ENCODE measurements around the gene RNF187. TPM values are rescaled to one million over a fixed set of nuclear protein-coding genes. Genes with fewer than 3 reads are reported as not detected.

The RNF187 gene
- total RNA-seq, 2 experiments from 2014 or later = 114 to 155 TPM

- ChIA-PET POLR2A (interaction anchor here (1.9 kb wide), 1 partner anchor 8 kb away, joined by 4 read pairs; no protein-coding TSS in a partner anchor), CTCF (interaction anchor here (0.7 to 2.7 kb wide), 6 partner anchors 11 to 56 kb away, joined by 3 to 16 read pairs (median 5); a partner anchor contains a TSS)
- Mint-ChIP-seq H3K27me3 (peaks cover 7% of the 10 kb centered on the region), H3K36me3 (ENCODE audit: low read depth) (no peaks in the 10 kb centered on the region), H3K9me3 (ENCODE audit: low read depth) (no peaks in the 10 kb centered on the region), H3K27ac (no peak overlapping the region), H3K4me3 (no peak overlapping the region), H3K4me1 (peaks cover 14% of the 10 kb centered on the region)
- no peak for ATAC-seq
- no peak for DNase-seq
- intact Hi-C loops (cut with DNase I, micrococcal nuclease) = no loop called here
Measured at GRCh38 chr1:228471154-228471761, 15.9 kb upstream of the RNF187 start.

DNA sequence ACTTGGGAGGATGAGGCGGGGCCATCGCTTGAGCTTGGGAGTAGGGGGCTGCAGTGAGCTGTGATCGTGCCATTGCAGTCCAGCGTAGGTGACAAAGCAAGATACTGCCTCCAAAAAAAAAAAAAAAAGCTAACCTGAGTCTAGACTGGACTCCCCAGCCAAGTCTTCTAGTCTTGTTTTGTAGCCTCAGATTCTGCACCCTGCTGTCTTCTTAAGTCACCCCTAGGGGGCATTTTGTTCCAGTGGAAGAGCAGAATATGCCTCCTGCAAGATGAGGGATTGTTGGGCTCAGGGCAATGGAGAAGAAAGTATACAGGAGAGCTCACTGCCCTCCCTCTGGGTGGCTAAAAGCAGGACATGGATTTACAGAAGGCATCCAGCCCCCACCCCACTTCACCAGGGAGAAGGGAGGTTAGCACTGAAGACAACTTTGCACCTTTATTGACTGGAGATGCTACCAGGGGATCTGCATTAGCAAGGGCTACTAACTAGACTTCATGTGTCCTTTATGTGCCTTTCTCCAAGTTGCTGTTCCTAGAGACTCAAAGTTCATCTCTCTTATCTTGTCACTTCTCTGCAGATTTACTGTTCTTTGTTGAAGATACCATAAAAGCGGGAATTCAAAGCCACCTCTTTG is 15.3 kb upstream of the RNF187 start:
- peak; percentile 28 for DNase-seq
- Mint-ChIP-seq H3K36me3 (ENCODE audit: low read depth) (no peaks in the 10 kb centered on the region), H3K4me1 (peaks cover 8% of the 10 kb centered on the region), H3K27ac (no peak overlapping the region), H3K9me3 (ENCODE audit: low read depth) (no peaks in the 10 kb centered on the region), H3K4me3 (no peak overlapping the region), H3K27me3 (peaks cover 7% of the 10 kb centered on the region)
- CTCF ChIA-PET = interaction anchor here (0.7 to 2.9 kb wide), 8 partner anchors 11 to 57 kb away, joined by 3 to 16 read pairs (median 5); partner anchors contain the start of gene RNF187
- intact Hi-C loops (cut with DNase I, micrococcal nuclease) = loop anchor here in 1 of 2 experiments (2.0 kb wide), 2 partner anchors 29 to 43 kb away; no protein-coding TSS in a partner anchor
- peak; percentile 86 for ATAC-seq
- POLR2A ChIA-PET = interaction anchor here (1.9 kb wide), 1 partner anchor 8 kb away, joined by 4 read pairs; no protein-coding TSS in a partner anchor

- no peaks in the 10 kb centered on the region for H3K9me3 Mint-ChIP-seq (ENCODE audit: low read depth)
- peaks cover 8% of the 10 kb centered on the region for H3K4me1 Mint-ChIP-seq
- no peak overlapping the region for H3K4me3 Mint-ChIP-seq
- intact Hi-C loops (cut with DNase I, micrococcal nuclease) = loop anchor here in 1 of 2 experiments (2.0 kb wide), 2 partner anchors 28 to 42 kb away; no protein-coding TSS in a partner anchor
- no peak for DNase-seq
- no peaks in the 10 kb centered on the region for H3K36me3 Mint-ChIP-seq (ENCODE audit: low read depth)
- no peak overlapping the region for H3K27ac Mint-ChIP-seq
- CTCF ChIA-PET = interaction anchor here (0.7 to 2.9 kb wide), 5 partner anchors 8 to 28 kb away, joined by 3 to 16 read pairs (median 7); partner anchors contain the start of gene RNF187
- H3K27me3 Mint-ChIP-seq = peaks cover 7% of the 10 kb centered on the region
- ATAC-seq = peak; percentile 59
- POLR2A ChIA-PET = interaction anchor here (1.5 to 1.9 kb wide), 2 partner anchors 8 to 9 kb away, joined by 4 to 5 read pairs; no protein-coding TSS in a partner anchor
Measured at GRCh38 chr1:228472655-228473054, 14.5 kb upstream of the RNF187 start.

GRCh38 chr1:228474507-228474906 is 12.7 kb upstream of the RNF187 start:
- Mint-ChIP-seq H3K9me3 (ENCODE audit: low read depth) (no peaks in the 10 kb centered on the region), H3K36me3 (ENCODE audit: low read depth) (no peaks in the 10 kb centered on the region), H3K27ac (no peak overlapping the region), H3K4me1 (peaks cover 19% of the 10 kb centered on the region), H3K4me3 (no peak overlapping the region), H3K27me3 (peaks cover 5% of the 10 kb centered on the region)
- ATAC-seq (no peak), DNase-seq (no peak)
- CTCF ChIA-PET = interaction anchor here (0.9 to 2.9 kb wide), 5 partner anchors 9 to 26 kb away, joined by 3 to 9 read pairs (median 5); partner anchors contain the start of gene RNF187
- intact Hi-C loops (cut with DNase I, micrococcal nuclease) = no loop called here
- POLR2A ChIA-PET = no interaction called here

DNA sequence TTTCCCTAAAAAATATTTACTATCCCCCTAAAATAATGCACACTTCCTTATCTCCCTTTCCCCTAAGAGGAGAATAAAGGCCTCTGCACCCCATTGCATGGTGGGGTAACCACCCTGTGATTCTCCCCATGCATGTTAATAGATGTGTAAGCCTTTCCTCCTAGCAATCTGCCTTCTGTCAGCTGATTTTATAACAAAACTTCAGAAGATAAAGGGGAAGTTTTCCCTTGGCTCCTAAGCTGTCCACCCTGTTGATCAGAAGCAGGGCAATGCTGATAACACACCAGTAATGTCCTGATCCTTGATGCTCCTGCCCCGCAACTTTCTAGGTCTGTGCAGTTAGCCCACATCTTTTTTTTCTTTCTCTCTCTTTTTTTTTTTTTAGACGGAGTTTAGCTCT is 11.4 kb upstream of the RNF187 start:
- peaks cover 5% of the 10 kb centered on the region for H3K27me3 Mint-ChIP-seq
- ATAC-seq (no peak), DNase-seq (no peak)
- H3K4me1 Mint-ChIP-seq = peaks cover 20% of the 10 kb centered on the region
- CTCF ChIA-PET = interaction anchor here (0.7 to 2.5 kb wide), 5 partner anchors 11 to 39 kb away, joined by 3 to 6 read pairs (median 3); no protein-coding TSS in a partner anchor
- H3K27ac Mint-ChIP-seq = no peak overlapping the region
- no peaks in the 10 kb centered on the region for H3K9me3 Mint-ChIP-seq (ENCODE audit: low read depth)
- no peaks in the 10 kb centered on the region for H3K36me3 Mint-ChIP-seq (ENCODE audit: low read depth)
- intact Hi-C loops (cut with DNase I, micrococcal nuclease) = no loop called here
- POLR2A ChIA-PET = no interaction called here
- H3K4me3 Mint-ChIP-seq = no peak overlapping the region

- CTCF ChIA-PET = no interaction called here
- H3K27ac Mint-ChIP-seq = no peak overlapping the region
- H3K9me3 Mint-ChIP-seq (ENCODE audit: low read depth) = no peaks in the 10 kb centered on the region
- no peaks in the 10 kb centered on the region for H3K27me3 Mint-ChIP-seq
- no peaks in the 10 kb centered on the region for H3K36me3 Mint-ChIP-seq (ENCODE audit: low read depth)
- no peak overlapping the region for H3K4me3 Mint-ChIP-seq
- no peak for DNase-seq
- H3K4me1 Mint-ChIP-seq = peaks cover 21% of the 10 kb centered on the region
- ATAC-seq = no peak
- intact Hi-C loops (cut with DNase I, micrococcal nuclease) = no loop called here
- POLR2A ChIA-PET = no interaction called here
Measured at GRCh38 chr1:228477263-228477662, 9.9 kb upstream of the RNF187 start.

- POLR2A ChIA-PET = no interaction called here
- Mint-ChIP-seq H3K9me3 (ENCODE audit: low read depth) (no peaks in the 10 kb centered on the region), H3K27me3 (no peaks in the 10 kb centered on the region), H3K27ac (no peak overlapping the region), H3K4me1 (peaks cover 19% of the 10 kb centered on the region), H3K4me3 (no peak overlapping the region), H3K36me3 (ENCODE audit: low read depth) (no peaks in the 10 kb centered on the region)
- intact Hi-C loops (cut with DNase I, micrococcal nuclease) = no loop called here
- CTCF ChIA-PET = interaction anchor here (0.9 to 2.3 kb wide), 3 partner anchors 12 to 22 kb away, joined by 3 to 11 read pairs (median 3); a partner anchor contains a TSS
- ATAC-seq (no peak), DNase-seq (no peak)
Measured at GRCh38 chr1:228478326-228478725, 8.9 kb upstream of the RNF187 start.

DNA sequence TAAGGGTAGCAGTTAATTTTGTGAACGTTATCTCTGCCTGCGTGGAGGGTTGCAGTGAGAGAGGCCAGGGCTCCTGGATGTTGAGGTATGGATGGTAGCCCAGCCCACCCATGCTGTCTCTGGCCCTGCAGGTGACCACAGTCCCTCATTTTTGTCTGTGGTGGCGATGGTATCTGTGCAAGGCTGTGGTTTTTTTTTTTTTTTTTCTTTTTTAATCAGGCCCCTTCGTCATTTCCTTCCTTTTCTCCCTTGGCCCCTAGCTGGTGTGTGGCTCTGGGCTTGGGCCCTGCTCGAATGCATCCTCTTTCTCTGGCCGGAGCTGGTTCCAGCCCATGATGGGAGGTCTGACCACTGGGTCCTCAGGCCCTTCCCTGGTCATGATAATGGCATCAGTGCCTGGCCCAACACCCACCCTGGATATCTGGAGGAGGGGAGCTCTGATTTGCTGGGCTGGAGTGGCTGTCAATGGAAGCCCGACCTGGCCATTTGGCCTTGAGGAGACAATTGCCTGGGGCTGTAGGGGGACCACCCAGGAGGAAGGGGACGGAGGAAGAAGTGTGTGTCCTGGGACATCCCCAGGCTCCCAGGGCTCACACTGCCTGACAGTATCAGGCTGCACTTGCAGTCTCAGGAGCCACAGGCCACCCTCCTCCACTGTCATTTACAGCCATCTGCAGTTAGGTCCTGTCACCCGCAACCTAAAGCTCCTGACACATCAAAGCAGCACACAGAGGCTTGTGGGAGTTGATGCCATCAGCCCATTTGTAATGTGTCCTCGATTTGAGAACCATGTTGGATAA is 8.1 kb upstream of the RNF187 start:
- CTCF ChIA-PET = interaction anchor here (0.9 to 2.3 kb wide), 3 partner anchors 13 to 21 kb away, joined by 3 to 11 read pairs (median 3); a partner anchor contains a TSS
- Mint-ChIP-seq H3K27ac (peak overlapping the region; percentile 59), H3K36me3 (ENCODE audit: low read depth) (no peaks in the 10 kb centered on the region)

GRCh38 chr1:228483789-228484188 is 3.4 kb upstream of the RNF187 start:
- no peak for ATAC-seq
- ChIA-PET POLR2A (no interaction called here), CTCF (no interaction called here)
- peaks cover 4% of the 10 kb centered on the region for H3K36me3 Mint-ChIP-seq (ENCODE audit: low read depth)
- no peak for DNase-seq
- H3K27ac Mint-ChIP-seq = no peak overlapping the region
- intact Hi-C loops (cut with DNase I, micrococcal nuclease) = loop anchor here in 1 of 2 experiments (10.0 kb wide), 3 partner anchors 699 to 1141 kb away; partner anchors contain the start of genes CCSAP, TAF5L and URB2
- H3K27me3 Mint-ChIP-seq = no peaks in the 10 kb centered on the region
- H3K9me3 Mint-ChIP-seq (ENCODE audit: low read depth) = no peaks in the 10 kb centered on the region
- H3K4me1 Mint-ChIP-seq = peaks cover 24% of the 10 kb centered on the region
- no peak overlapping the region for H3K4me3 Mint-ChIP-seq

More for the DNA sequence above, 8.1 kb upstream of the RNF187 start:
- intact Hi-C loops (cut with DNase I, micrococcal nuclease) = no loop called here
- ATAC-seq (peak; percentile 87), DNase-seq (peak; percentile 30)
- Mint-ChIP-seq H3K27me3 (no peaks in the 10 kb centered on the region), H3K4me1 (peaks cover 19% of the 10 kb centered on the region), H3K9me3 (ENCODE audit: low read depth) (no peaks in the 10 kb centered on the region), H3K4me3 (no peak overlapping the region)
- POLR2A ChIA-PET = interaction anchor here (0.5 to 0.6 kb wide), 2 partner anchors 74 to 387 kb away, joined by 3 read pairs; no protein-coding TSS in a partner anchor

GRCh38 chr1:228486596-228487335 is 416 bp upstream of the RNF187 start:
- POLR2A ChIA-PET = interaction anchor here (1.0 to 1.7 kb wide), 3 partner anchors 22 to 28 kb away, joined by 4 to 15 read pairs (median 8); a partner anchor contains a TSS
- Mint-ChIP-seq H3K4me1 (peaks cover 40% of the 10 kb centered on the region), H3K27ac (peak overlapping the region; percentile 99), H3K27me3 (no peaks in the 10 kb centered on the region), H3K4me3 (peak overlapping the region; percentile 96), H3K36me3 (ENCODE audit: low read depth) (peaks cover 31% of the 10 kb centered on the region), H3K9me3 (ENCODE audit: low read depth) (no peaks in the 10 kb centered on the region)
- CTCF ChIA-PET = interaction anchor here (0.7 to 2.1 kb wide), 9 partner anchors 11 to 669 kb away, joined by 3 to 13 read pairs (median 6); a partner anchor contains a TSS
- ATAC-seq = peak; percentile 66
- peak; percentile 87 for DNase-seq
- intact Hi-C loops (cut with DNase I, micrococcal nuclease) = loop anchor here (1.0 to 10.0 kb wide), 11 partner anchors 14 to 1138 kb away; partner anchors contain the start of genes ARF1 (in 1 of the 2), CCSAP (in 1 of the 2), TAF5L (in 1 of the 2) and TRIM11 (in 1 of the 2)

All from activated CD4-positive, alpha-beta T cell treated with anti-CD3 and anti-CD28 coated beads for 36 hours (primary cell).